Stimulated activated CD8-positive, alpha-beta memory T cell treated with anti-CD3 and anti-CD28 coated beads, Interleukin-12 subunit alpha, Interleukin-12 subunit beta, amount 100 ng/mL, for 24 hours (primary cell): ENCODE data around the gene NKD2.
"Not testable (repeated sequence)": the region's sequence is repeated elsewhere in the genome, so short reads cannot be mapped to it uniquely, and the experiment has no call there.

Experiments used
- DNase-seq: peaks from one replicate; pipeline ENCODE4 v3.0.0-alpha.2; 2020; ENCODE audit errors: extremely low read depth

NKD2 gene

GRCh38 chr5:1013238-1013947 lies 4.8 kb downstream of the NKD2 start:
- no peak for DNase-seq

GRCh38 chr5:1013948-1014301 lies 5.3 kb downstream of the NKD2 start:
- DNase-seq = no peak

- no peak for DNase-seq
Measured at GRCh38 chr5:1014346-1014745, 5.7 kb downstream of the NKD2 start.

- no peak for DNase-seq
Measured at GRCh38 chr5:1014781-1015221, 6.2 kb downstream of the NKD2 start.

GRCh38 chr5:1015507-1015906 lies 6.9 kb downstream of the NKD2 start:
- no peak for DNase-seq

GRCh38 chr5:1016036-1016435 lies 7.4 kb downstream of the NKD2 start:
- no peak for DNase-seq

- no peak for DNase-seq
Measured at GRCh38 chr5:1016476-1016875, 7.9 kb downstream of the NKD2 start.

- DNase-seq = no peak
Measured at GRCh38 chr5:1017056-1017455, 8.5 kb downstream of the NKD2 start.

- DNase-seq = no peak
Measured at GRCh38 chr5:1017691-1018455, 9.3 kb downstream of the NKD2 start.

- DNase-seq = no peak
Measured at GRCh38 chr5:1018596-1018995, 10.0 kb downstream of the NKD2 start.

GRCh38 chr5:1019001-1019905 lies 10.7 kb downstream of the NKD2 start:
- no peak for DNase-seq

- DNase-seq = no peak
Measured at GRCh38 chr5:1020452-1020961, 11.9 kb downstream of the NKD2 start.

GRCh38 chr5:1021136-1021968 lies 12.8 kb downstream of the NKD2 start:
- no peak for DNase-seq

GRCh38 chr5:1021969-1022336 lies 13.4 kb downstream of the NKD2 start:
- DNase-seq = not testable (repeated sequence)

GRCh38 chr5:1026700-1027621 lies 18.4 kb downstream of the NKD2 start:
- DNase-seq = no peak

- DNase-seq = no peak
Measured at GRCh38 chr5:1027631-1028441, 19.2 kb downstream of the NKD2 start.

- DNase-seq = no peak
Measured at GRCh38 chr5:1028481-1029281, 20.1 kb downstream of the NKD2 start.

GRCh38 chr5:1029282-1029944 lies 20.8 kb downstream of the NKD2 start:
- no peak for DNase-seq
